Prostate gland (tissue), 2 donors: ENCODE results near the gene TSPAN11. TPM values are rescaled to one million over a fixed set of nuclear protein-coding genes. Genes with fewer than 3 reads are reported as not detected.

ENCODE experiments used
- DNase-seq: peaks from one replicate; pipeline ENCODE4 v3.0.0-alpha.2; 2019; ENCODE audit warnings: low spot score
- H3K27ac ChIP-seq, 2 donors: fragments of 200-600 bp; sonication (generic); 2 replicates each; pipeline ENCODE4 v1.5.1; 2017 to 2019
- H3K27me3 ChIP-seq: fragments of 200-600 bp; sonication (generic); replicated peaks from 2 replicates; pipeline ENCODE4 v1.5.1; 2019; ENCODE audit not compliant: insufficient read depth
- H3K36me3 ChIP-seq, 2 donors: fragments of 200-600 bp; sonication (generic); 1 replicate in 1 of 2; 2 replicates in 1 of 2; pipeline versions ENCODE4 v1.5.1 to v1.8.1; 2017 to 2019
- H3K4me1 ChIP-seq: fragments of 200-600 bp; sonication (generic); replicated peaks from 2 replicates; pipeline ENCODE4 v1.5.1; 2019
- H3K4me3 ChIP-seq, 2 donors: fragments of 200-600 bp; sonication (generic); 2 replicates each; pipeline ENCODE4 v1.5.1; 2017 to 2019
- H3K9me3 ChIP-seq: fragments of 200-600 bp; sonication (generic); 2 replicates; pipeline ENCODE4 v1.5.1; 2017
- CTCF ChIP-seq, 4 experiments: fragments of 200-600 bp in 2 of 4; fragments of 450-650 bp in 2 of 4; sonication (generic) in 2 of 4; IDR thresholded peaks; 1 replicate in 3 of 4; 2 replicates in 1 of 4; pipeline ENCODE4 v1.5.1; 2016 to 2019; ENCODE audit warnings: antibody characterized with exemption in 4 of 4, mild to moderate bottlenecking in 2 of 4, moderate library complexity in 2 of 4
- POLR2A ChIP-seq: fragments of 450-650 bp; IDR thresholded peaks from one replicate; pipeline ENCODE4 v1.6.1; 2016; ENCODE audit warnings: antibody characterized with exemption, mild to moderate bottlenecking
- POLR2AphosphoS5 ChIP-seq: sonication (generic); formaldehyde crosslinking; IDR thresholded peaks from one replicate; pipeline ENCODE4 v1.6.1; 2017; ENCODE audit warnings: antibody characterized with exemption
- WGBS: methylation state at CpG from one replicate; pipeline ENCODE4 v1.1.5; 2018; 5-methylcytosine and 5-hydroxymethylcytosine counted together
- intact Hi-C: fragments of 100-400 bp; cut with DNase I; formaldehyde crosslinking; loops from one replicate; pipeline ENCODE4 v1.14.2; 2022
- total RNA-seq, 2 donors: library from RNA; depleted of rRNA; stranded (reverse); fragments of >200 nt; gene quantifications; one replicate each; pipeline ENCODE4 v1.1.0, GENCODE V29; 2016

Gene TSPAN11
- total RNA-seq, 2 donors from 2014 or later, result 1.0 to 4.1 TPM

DNA sequence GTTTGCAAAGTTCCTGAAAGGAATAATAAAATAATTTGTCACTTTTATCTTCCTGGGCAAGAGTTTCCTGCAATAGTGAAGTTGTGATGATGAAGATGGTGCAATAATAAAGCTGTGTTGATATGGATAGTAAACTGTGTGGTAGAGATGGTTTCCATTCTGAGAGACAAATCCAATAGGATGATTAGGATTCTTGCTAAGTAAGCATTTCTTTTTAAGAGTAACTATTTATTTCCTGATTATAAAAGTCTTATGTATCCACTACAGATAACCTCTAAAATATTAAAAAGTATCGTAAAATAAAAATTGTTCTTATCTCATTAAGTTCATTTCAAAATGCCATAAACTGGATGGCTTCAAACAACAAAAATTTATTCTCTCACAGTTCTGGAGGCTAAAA, 28.7 kb downstream of the TSPAN11 start:
- 94% methylated on average over 1 of the region's 1 CpG for WGBS
- no peak for TF ChIP-seq CTCF (IDR thresholded peaks at IDR 0.05)
- no peak for TF ChIP-seq POLR2AphosphoS5
- TF ChIP-seq POLR2A, result no peak
- no peak for DNase-seq
- intact Hi-C loops, result no loop called here
- Histone ChIP-seq H3K4me1 (no peaks in the 10 kb centered on the region), H3K4me3 (no peak overlapping the region), H3K9me3 (no peaks in the 10 kb centered on the region), H3K36me3 (no peaks in the 10 kb centered on the region), H3K27ac (no peak overlapping the region), H3K27me3 (no peaks in the 10 kb centered on the region)

GRCh38 chr12:30959110-30959710, 32.7 kb downstream of the TSPAN11 start:
- H3K4me3 ChIP-seq, result no peak overlapping the region
- 89% methylated on average over 16 of the region's 16 CpGs for WGBS
- H3K36me3 ChIP-seq, result no peaks in the 10 kb centered on the region
- intact Hi-C loops, result no loop called here
- H3K27ac ChIP-seq, result no peak overlapping the region
- no peaks in the 10 kb centered on the region for H3K4me1 ChIP-seq
- no peaks in the 10 kb centered on the region for H3K9me3 ChIP-seq
- no peak for TF ChIP-seq POLR2AphosphoS5
- no peak for TF ChIP-seq CTCF (IDR thresholded peaks at IDR 0.05)
- TF ChIP-seq POLR2A, result no peak
- H3K27me3 ChIP-seq, result no peaks in the 10 kb centered on the region
- no peak for DNase-seq

DNA sequence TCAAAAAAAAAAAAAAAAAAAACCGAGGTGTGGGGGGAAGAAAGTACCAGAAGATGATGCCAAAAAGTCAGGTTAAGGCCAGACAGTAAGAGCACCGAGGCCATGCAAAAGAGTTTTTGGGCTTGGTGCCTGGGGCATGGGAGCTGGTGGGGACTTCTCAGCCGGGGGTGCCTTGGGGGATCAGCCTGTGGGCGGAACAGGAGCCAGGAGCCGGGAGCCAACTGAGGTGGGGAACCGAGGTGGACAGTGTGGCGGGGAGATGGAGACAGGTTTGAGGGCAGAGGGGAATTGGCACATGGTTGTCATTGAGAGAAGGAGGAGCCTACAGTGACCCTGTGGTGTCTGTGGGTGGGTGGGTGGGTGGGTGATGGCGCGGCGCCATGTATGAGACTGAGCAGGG, 33.2 kb downstream of the TSPAN11 start:
- H3K9me3 ChIP-seq, result no peaks in the 10 kb centered on the region
- no peak overlapping the region for H3K4me3 ChIP-seq
- no peak overlapping the region for H3K27ac ChIP-seq
- no peaks in the 10 kb centered on the region for H3K27me3 ChIP-seq
- TF ChIP-seq POLR2A (no peak), CTCF (IDR thresholded peaks at IDR 0.05) (no peak), POLR2AphosphoS5 (no peak)
- no peak for DNase-seq
- intact Hi-C loops, result no loop called here
- 90% methylated on average over 10 of the region's 10 CpGs for WGBS
- H3K36me3 ChIP-seq, result no peaks in the 10 kb centered on the region
- no peaks in the 10 kb centered on the region for H3K4me1 ChIP-seq

DNA sequence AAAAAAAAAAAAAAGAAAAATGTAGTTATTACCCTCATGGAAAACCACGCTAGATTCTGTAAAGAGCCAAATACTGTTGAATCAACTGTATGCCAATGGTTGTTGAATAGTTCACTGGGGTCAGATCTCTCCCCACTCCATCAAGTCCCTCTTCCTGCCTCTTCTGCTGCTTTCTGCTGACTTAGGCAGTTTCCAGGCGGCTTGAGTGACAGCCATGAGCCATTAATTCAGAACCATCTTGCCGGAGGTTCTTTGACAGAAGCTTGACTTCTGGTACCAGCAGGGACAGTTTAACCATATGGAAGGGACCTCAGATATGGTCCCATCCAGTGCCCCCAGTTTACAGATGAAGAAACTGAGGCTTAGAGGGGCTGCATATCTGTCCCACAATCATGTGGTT, 34.5 kb downstream of the TSPAN11 start:
- Histone ChIP-seq H3K27me3 (no peaks in the 10 kb centered on the region), H3K27ac (no peak overlapping the region), H3K9me3 (no peaks in the 10 kb centered on the region), H3K4me3 (no peak overlapping the region), H3K36me3 (no peaks in the 10 kb centered on the region), H3K4me1 (no peaks in the 10 kb centered on the region)
- WGBS, result 80% methylated on average over 3 of the region's 3 CpGs
- intact Hi-C loops, result no loop called here
- TF ChIP-seq POLR2AphosphoS5 (no peak), POLR2A (no peak), CTCF (IDR thresholded peaks at IDR 0.05) (no peak)
- DNase-seq, result no peak

DNA sequence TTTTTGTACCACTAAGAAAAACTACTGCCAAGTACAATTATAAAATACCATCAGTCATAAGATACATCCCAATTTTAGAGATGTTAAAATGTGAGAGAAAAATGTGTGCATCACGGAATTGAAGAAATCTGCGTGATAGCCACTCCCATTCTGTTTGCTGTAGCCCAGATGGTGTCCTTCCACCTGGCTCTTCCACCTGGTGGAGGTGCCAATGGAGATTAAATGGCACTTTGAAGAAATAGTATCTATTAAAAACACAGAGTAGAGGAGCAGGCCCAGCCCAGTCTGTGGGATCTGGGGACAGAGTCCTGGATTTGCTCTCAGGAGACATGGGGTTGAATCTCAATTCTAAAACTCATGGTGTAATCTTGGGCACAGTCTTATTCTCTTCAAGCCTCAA, 35.5 kb downstream of the TSPAN11 start:
- Histone ChIP-seq H3K27ac (no peak overlapping the region), H3K4me1 (no peaks in the 10 kb centered on the region), H3K4me3 (no peak overlapping the region), H3K27me3 (no peaks in the 10 kb centered on the region), H3K9me3 (no peaks in the 10 kb centered on the region), H3K36me3 (no peaks in the 10 kb centered on the region)
- TF ChIP-seq POLR2A (no peak), CTCF (IDR thresholded peaks at IDR 0.05) (no peak), POLR2AphosphoS5 (no peak)
- DNase-seq, result no peak
- WGBS, result 61% methylated on average over 2 of the region's 2 CpGs
- intact Hi-C loops, result no loop called here
